ENCODE data around the gene DIPK1C. TPM values are rescaled to one million over a fixed set of nuclear protein-coding genes. Genes with fewer than 3 reads are reported as not detected.

The DIPK1C gene
- polyA plus RNA-seq, 2 of the 4 experiments (the other 2 are of a cell fraction), result not detected

GRCh38 chr18:74456349-74457042, 612 bp downstream of the DIPK1C start:
- no peak for DNase-seq (ENCODE audit: low read depth in 1 of 2, low spot score in 1 of 2)
- Histone ChIP-seq H3K4me2 (peak overlapping the region; percentile 76), H3K9me3 (no peaks in the 10 kb centered on the region), H3K4me3 (peak overlapping the region; percentile 37), H3K27ac (no peak overlapping the region), H3K4me1 (0 out of 3 replicates have a peak, but pooled peaks cover 4% of the 10 kb centered on the region)
- TF ChIP-seq ZFP36 (IDR thresholded peaks at IDR 0.05; ENCODE audit: borderline replicate concordance, partially characterized antibody), result no peak
- no peak for TF ChIP-seq MAZ (IDR thresholded peaks at IDR 0.05; ENCODE audit: borderline replicate concordance, low read depth, low read length)
- no peak for TF ChIP-seq FOSL2 (IDR thresholded peaks at IDR 0.05)
- TF ChIP-seq FOSL2 (CRISPR knock-in tag; IDR thresholded peaks at IDR 0.05), result no peak
- TF ChIP-seq CBX8 (IDR thresholded peaks at IDR 0.05), result no peak
- no peak for TF ChIP-seq PHF8 (IDR thresholded peaks at IDR 0.05; ENCODE audit: borderline replicate concordance, low read depth)
- TF ChIP-seq PBX3 (IDR thresholded peaks at IDR 0.05), result no peak
- no peak for TF ChIP-seq HES2 (IDR thresholded peaks at IDR 0.05)
- no peak for TF ChIP-seq RCOR1 (IDR thresholded peaks at IDR 0.05; ENCODE audit: low read depth, low read length)
- no peak for TF ChIP-seq TFCP2L1 (CRISPR knock-in tag; IDR thresholded peaks at IDR 0.05)
- CTCF ChIA-PET, result no interaction called here
- POLR2A ChIA-PET, result no interaction called here
- no peak for FAIRE-seq
- 4% methylated on average over 7 of the region's 69 CpGs for WGBS (ENCODE audit: missing lambda C conversion rate)
- ATAC-seq, result peak in 1 of 2 experiments; percentile 27; a peak in 3 of 6 replicates

- ATAC-seq (no peak), FAIRE-seq (no peak), DNase-seq (ENCODE audit: low read depth in 1 of 2, low spot score in 1 of 2) (no peak)
- ChIA-PET POLR2A (no interaction called here), CTCF (no interaction called here)
- TF ChIP-seq EP300 (IDR thresholded peaks at IDR 0.05) (no peak), ATOH8 (CRISPR knock-in tag; IDR thresholded peaks at IDR 0.05; ENCODE audit: low read depth) (no peak), PHF8 (IDR thresholded peaks at IDR 0.05; ENCODE audit: borderline replicate concordance, low read depth) (no peak), SMC3 (IDR thresholded peaks at IDR 0.05) (no peak), KDM1A (IDR thresholded peaks at IDR 0.05; ENCODE audit: low read depth) (no peak), ZSCAN20 (CRISPR knock-in tag; IDR thresholded peaks at IDR 0.05) (no peak), POLR2AphosphoS2 (conservative IDR thresholded peaks at IDR 0.05; ENCODE audit: low read length) (no peak), SREBF2 (IDR thresholded peaks at IDR 0.05) (no peak), ZFP36 (IDR thresholded peaks at IDR 0.05; ENCODE audit: borderline replicate concordance, partially characterized antibody) (no peak), FOXS1 (CRISPR knock-in tag; IDR thresholded peaks at IDR 0.05) (no peak), JUNB (IDR thresholded peaks at IDR 0.05) (no peak), USF2 (IDR thresholded peaks at IDR 0.05) (no peak), ESRRA (IDR thresholded peaks at IDR 0.05; ENCODE audit: borderline replicate concordance, low read length) (no peak), RCOR1 (IDR thresholded peaks at IDR 0.05; ENCODE audit: low read depth, low read length) (no peak), HOXB5 (CRISPR knock-in tag; IDR thresholded peaks at IDR 0.05) (no peak), RARB (CRISPR knock-in tag; IDR thresholded peaks at IDR 0.05) (no peak), NR3C1 (IDR thresholded peaks at IDR 0.05) (no peak)
- H3K9me3 ChIP-seq, result no peaks in the 10 kb centered on the region
- H3K4me3 ChIP-seq, result no peak overlapping the region
- 0 out of 3 replicates have a peak, but pooled peaks cover 4% of the 10 kb centered on the region for H3K4me1 ChIP-seq
- H3K4me2 ChIP-seq, result peak overlapping the region; percentile 76; the same call in 1 of the 3 replicates
- WGBS (ENCODE audit: missing lambda C conversion rate), result 68% methylated on average over 7 of the region's 7 CpGs
- no peak overlapping the region for H3K27ac ChIP-seq
These were observed 1.1 kb downstream of the DIPK1C start for GRCh38 chr18:74456017-74456348.
